ENCODE data around the gene CCBE1. TPM values are rescaled to one million over a fixed set of nuclear protein-coding genes. Genes with fewer than 3 reads are reported as not detected.

CCBE1 gene
- total RNA-seq, 4 donors from 2014 or later: 2.2 to 7.7 (median 4.1) TPM

DNA sequence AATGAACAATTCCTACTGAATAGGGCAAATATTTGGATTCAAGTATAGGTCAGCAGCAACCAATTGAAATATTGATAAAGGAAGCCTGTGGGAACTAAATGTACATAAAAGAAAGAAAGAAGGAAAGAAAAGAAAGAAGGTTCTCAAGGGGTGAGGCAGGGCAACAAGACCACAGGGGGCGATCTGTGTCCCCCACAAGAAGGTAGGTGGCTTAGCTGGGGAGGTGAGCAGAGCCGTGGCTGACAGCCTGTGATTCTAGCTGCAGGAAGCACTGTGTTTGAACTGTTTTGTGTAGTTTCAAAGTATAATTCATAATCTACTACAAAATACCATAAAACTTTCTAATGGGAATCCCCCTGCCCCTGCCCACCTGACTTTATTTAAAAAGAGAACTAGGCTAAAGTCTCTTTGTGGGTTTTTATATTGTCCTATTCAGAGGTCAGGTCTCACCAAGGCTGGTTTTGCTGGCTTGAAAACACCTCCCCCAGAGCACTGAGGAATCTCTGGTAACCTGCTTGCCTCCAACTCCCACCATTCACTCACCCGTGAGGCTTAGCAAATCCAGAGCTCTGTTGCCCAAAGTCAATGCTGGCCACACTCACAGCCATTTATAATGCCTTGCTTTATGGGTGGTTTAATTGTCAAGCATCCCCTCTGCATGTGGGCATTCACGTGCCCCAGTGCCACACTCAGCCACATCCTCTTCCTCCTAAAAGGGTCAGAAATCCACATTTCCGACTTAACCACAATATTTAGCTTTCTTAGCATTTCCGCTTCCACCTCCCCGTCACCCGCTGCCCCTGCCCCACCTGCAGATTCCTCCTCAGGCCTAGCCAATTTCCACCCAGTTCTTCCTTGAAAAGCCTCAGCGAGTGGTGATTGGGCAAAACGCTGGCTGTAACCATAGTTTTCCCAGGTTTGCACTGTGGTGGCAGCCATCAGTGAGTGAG is 301.7 kb downstream of the CCBE1 start:
- H3K27ac ChIP-seq: no peak overlapping the region
- TF ChIP-seq POLR2AphosphoS5 (IDR thresholded peaks at IDR 0.05): no peak
- TF ChIP-seq, protein P1, sequence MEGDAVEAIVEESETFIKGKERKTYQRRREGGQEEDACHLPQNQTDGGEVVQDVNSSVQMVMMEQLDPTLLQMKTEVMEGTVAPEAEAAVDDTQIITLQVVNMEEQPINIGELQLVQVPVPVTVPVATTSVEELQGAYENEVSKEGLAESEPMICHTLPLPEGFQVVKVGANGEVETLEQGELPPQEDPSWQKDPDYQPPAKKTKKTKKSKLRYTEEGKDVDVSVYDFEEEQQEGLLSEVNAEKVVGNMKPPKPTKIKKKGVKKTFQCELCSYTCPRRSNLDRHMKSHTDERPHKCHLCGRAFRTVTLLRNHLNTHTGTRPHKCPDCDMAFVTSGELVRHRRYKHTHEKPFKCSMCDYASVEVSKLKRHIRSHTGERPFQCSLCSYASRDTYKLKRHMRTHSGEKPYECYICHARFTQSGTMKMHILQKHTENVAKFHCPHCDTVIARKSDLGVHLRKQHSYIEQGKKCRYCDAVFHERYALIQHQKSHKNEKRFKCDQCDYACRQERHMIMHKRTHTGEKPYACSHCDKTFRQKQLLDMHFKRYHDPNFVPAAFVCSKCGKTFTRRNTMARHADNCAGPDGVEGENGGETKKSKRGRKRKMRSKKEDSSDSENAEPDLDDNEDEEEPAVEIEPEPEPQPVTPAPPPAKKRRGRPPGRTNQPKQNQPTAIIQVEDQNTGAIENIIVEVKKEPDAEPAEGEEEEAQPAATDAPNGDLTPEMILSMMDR (IDR thresholded peaks at IDR 0.05): no peak
- no peak for TF ChIP-seq EP300 (IDR thresholded peaks at IDR 0.05)
- no peak for TF ChIP-seq POLR2A (IDR thresholded peaks at IDR 0.05)
- H3K4me3 ChIP-seq: no peak overlapping the region
- H3K9me3 ChIP-seq: no peaks in the 10 kb centered on the region
- 66 to 78% methylated on average over 8 to 10 of the region's 10 CpGs for WGBS, 2 donors (ENCODE audit: low coverage in 1 of 2)
- no peak for ATAC-seq
- peaks cover 3% of the 10 kb centered on the region for H3K27me3 ChIP-seq
- H3K4me1 ChIP-seq: no peaks in the 10 kb centered on the region
- H3K36me3 ChIP-seq: no peaks in the 10 kb centered on the region

DNA sequence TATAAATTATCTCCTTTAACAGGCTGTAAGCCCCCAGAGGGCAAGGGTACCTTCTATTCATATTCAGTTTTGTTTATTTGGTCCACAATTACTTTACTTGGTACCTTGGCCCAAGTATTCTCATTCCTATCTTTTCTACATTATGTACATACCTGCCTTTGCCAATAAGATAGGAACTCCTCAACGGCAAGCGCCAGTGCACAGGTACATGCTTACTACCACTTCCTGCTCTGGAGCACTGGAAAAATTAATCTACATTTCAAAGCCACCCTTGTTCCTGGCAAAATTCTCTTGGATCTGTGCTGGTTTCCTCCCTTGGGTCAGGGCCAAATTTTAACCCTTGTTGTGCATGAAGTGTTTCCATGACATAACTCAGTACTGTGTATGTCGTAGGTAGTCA is 303.8 kb downstream of the CCBE1 start:
- WGBS, 2 donors (ENCODE audit: low coverage in 1 of 2): 67 to 84% methylated on average over 3 of the region's 3 CpGs
- TF ChIP-seq EP300 (IDR thresholded peaks at IDR 0.05) (no peak), POLR2A (IDR thresholded peaks at IDR 0.05) (no peak), POLR2AphosphoS5 (IDR thresholded peaks at IDR 0.05) (no peak)
- TF ChIP-seq, protein P1 (IDR thresholded peaks at IDR 0.05): no peak
- peaks cover 0 to 4% (median 0%) of the 10 kb centered on the region in 3 donors for H3K4me1 ChIP-seq
- H3K27ac ChIP-seq: no peak overlapping the region
- H3K4me3 ChIP-seq: no peak overlapping the region
- H3K9me3 ChIP-seq: no peaks in the 10 kb centered on the region
- ATAC-seq: no peak
- peaks cover 3% of the 10 kb centered on the region for H3K27me3 ChIP-seq
- no peaks in the 10 kb centered on the region for H3K36me3 ChIP-seq

DNA sequence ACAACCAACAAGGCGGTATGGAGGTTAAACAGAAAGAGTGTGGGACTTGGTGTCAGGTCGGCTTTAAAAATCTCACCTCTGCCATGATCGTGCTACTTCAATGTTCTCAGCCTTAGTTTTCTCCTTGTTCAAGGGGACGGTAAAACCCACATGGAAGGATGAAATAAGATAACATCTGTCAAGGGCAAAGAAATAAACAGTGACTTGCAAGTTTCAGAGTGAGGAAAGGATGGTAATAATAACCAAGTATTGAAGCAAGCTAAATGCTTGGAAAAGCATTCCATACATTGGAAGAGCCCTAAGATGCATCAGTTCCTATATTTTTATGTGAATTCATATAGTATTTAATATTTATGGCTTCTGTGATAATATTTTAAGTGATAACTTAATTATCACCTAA is 308.4 kb downstream of the CCBE1 start:
- ATAC-seq: no peak
- Histone ChIP-seq H3K27me3 (no peaks in the 10 kb centered on the region), H3K36me3 (no peaks in the 10 kb centered on the region), H3K4me1 (peaks cover 0 to 4% (median 0%) of the 10 kb centered on the region in 3 donors), H3K4me3 (no peak overlapping the region), H3K9me3 (no peaks in the 10 kb centered on the region), H3K27ac (no peak overlapping the region)
- WGBS, 2 donors (ENCODE audit: low coverage in 1 of 2): 74 to 80% methylated on average over 4 of the region's 4 CpGs
- TF ChIP-seq POLR2AphosphoS5 (IDR thresholded peaks at IDR 0.05) (no peak), POLR2A (IDR thresholded peaks at IDR 0.05) (no peak), EP300 (IDR thresholded peaks at IDR 0.05) (no peak)
- TF ChIP-seq, protein P1 (IDR thresholded peaks at IDR 0.05): no peak

DNA sequence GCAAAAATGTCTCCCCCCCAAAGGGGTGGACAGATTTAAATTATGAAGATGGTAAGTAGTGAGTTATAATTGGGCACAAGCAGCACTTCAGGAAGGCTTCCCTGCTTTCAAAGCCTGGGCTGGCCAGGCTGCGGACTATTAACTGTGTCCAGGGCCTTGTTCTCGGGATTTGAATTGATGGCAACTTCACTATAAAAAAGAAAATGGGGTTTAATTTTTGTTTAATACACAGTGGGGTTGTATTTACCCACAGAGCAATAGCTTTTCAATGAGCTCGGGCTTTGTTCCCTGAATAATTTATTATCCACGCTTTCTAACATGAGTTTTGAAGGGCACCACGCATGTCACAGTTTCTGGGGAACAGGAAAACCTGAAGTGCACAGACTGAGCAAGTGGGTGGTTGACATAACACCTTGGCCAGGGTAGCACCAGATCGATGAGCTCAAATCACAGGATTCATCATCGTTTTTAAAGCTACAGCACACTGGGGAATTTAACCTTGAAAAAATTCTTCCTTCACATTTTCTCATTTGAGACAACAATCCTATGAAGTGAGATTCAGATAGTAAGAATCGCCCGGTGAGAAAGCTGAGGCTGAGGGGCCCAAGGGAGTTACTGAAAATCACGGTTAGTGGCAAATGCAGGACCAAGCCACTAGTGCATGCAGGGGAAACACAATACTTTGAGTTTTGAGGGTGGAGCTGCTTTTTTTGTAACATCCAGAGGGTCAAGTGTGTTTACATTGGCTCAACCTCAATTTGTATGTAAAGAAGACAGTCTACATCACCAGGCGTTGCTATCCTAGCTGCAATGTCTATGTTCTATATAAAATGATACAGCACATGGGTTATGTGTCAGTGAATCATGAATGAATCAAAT is 309.3 kb downstream of the CCBE1 start:
- Histone ChIP-seq H3K27ac (no peak overlapping the region), H3K4me1 (peaks cover 0 to 4% (median 0%) of the 10 kb centered on the region in 3 donors), H3K27me3 (no peaks in the 10 kb centered on the region), H3K36me3 (no peaks in the 10 kb centered on the region), H3K4me3 (no peak overlapping the region), H3K9me3 (no peaks in the 10 kb centered on the region)
- WGBS, 2 donors (ENCODE audit: low coverage in 1 of 2): 79 to 82% methylated on average over 9 to 10 of the region's 11 CpGs
- ATAC-seq: no peak
- TF ChIP-seq POLR2AphosphoS5 (IDR thresholded peaks at IDR 0.05) (no peak), EP300 (IDR thresholded peaks at IDR 0.05) (no peak), POLR2A (IDR thresholded peaks at IDR 0.05) (no peak)
- TF ChIP-seq, protein P1 (IDR thresholded peaks at IDR 0.05): no peak
